Colonic mucosa (tissue), 4 donors: Measurements from ENCODE around the gene GNAL. TPM values are rescaled to one million over a fixed set of nuclear protein-coding genes. Genes with fewer than 3 reads are reported as not detected.

Source experiments
- DNase-seq: peaks from one replicate; pipeline ENCODE4 v3.0.0-alpha.2; 2020
- H3K27ac ChIP-seq: fragments of 200-600 bp; one replicate; pipeline ENCODE4 v1.8.0; 2021
- H3K27me3 ChIP-seq: fragments of 200-600 bp; one replicate; pipeline ENCODE4 v1.8.0; 2021
- H3K36me3 ChIP-seq: fragments of 200-600 bp; one replicate; pipeline ENCODE4 v1.8.0; 2021
- H3K4me1 ChIP-seq: fragments of 200-600 bp; one replicate; pipeline ENCODE4 v1.8.0; 2021; ENCODE audit warnings: mild to moderate bottlenecking
- H3K4me3 ChIP-seq: fragments of 200-600 bp; one replicate; pipeline ENCODE4 v1.8.0; 2021
- H3K9ac ChIP-seq, 2 donors: one replicate each; pipeline ENCODE4 v1.7.0; 2013; ENCODE audit warnings: control low read depth in 2 of 2, low read depth in 2 of 2, low read length in 2 of 2
- H3K9me3 ChIP-seq: fragments of 200-600 bp; one replicate; pipeline ENCODE4 v1.8.0; 2021
- intact Hi-C: fragments of 100-400 bp; cut with DNase I; formaldehyde crosslinking; loops from one replicate; pipeline ENCODE4 v1.14.1; 2022
- total RNA-seq, 2 donors: library from RNA; stranded (reverse); fragmentation: NEBNext Ultra II Directional in 1 of 2; extraction: Animal tissue kit (Norgen Biotek cat#: 25700) in 1 of 2; gene quantifications; one replicate each; pipeline ENCODE4 v1.2.1, GENCODE V29; 2021
- TF ChIP-seq, protein P1 (sequence below): fragments of 200-600 bp; IDR thresholded peaks from one replicate; pipeline ENCODE4 v1.8.0; 2022; ENCODE audit warnings: antibody characterized with exemption, mild to moderate bottlenecking
- donor health status: healthy.
- donor health status: DM: no; HTN: no; CAD: no.
- donor health status: DM: no; HTN: no; CAD: no.

GNAL gene
- total RNA-seq, 2 donors from 2014 or later = 2.0 to 2.6 TPM

DNA sequence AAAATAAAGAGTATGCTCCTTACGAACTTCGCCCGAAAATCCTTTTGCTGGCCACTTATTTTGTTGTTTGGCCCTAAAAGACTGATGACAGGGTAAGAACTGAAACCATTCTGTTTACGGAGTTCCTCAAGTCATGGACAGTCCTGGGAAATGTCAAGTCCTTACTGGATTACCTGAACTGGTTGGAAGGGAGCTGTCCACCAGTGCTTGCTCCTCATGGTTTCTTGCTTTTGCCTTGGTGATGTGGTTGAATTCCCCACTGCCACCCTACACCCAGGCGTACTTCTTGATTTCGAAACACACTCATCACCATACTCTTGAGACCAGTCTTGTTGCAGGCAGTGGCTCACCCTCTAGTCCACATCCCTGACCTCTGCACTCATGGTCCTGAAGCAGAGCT lies 113.1 kb downstream of the GNAL start:
- H3K4me1 ChIP-seq = no peaks in the 10 kb centered on the region
- no peak for DNase-seq
- no peaks in the 10 kb centered on the region for H3K36me3 ChIP-seq
- H3K9ac ChIP-seq = no peak overlapping the region
- H3K27me3 ChIP-seq = no peaks in the 10 kb centered on the region
- H3K9me3 ChIP-seq = no peaks in the 10 kb centered on the region
- H3K4me3 ChIP-seq = no peak overlapping the region
- intact Hi-C loops = no loop called here
- H3K27ac ChIP-seq = no peak overlapping the region
- TF ChIP-seq, protein P1, sequence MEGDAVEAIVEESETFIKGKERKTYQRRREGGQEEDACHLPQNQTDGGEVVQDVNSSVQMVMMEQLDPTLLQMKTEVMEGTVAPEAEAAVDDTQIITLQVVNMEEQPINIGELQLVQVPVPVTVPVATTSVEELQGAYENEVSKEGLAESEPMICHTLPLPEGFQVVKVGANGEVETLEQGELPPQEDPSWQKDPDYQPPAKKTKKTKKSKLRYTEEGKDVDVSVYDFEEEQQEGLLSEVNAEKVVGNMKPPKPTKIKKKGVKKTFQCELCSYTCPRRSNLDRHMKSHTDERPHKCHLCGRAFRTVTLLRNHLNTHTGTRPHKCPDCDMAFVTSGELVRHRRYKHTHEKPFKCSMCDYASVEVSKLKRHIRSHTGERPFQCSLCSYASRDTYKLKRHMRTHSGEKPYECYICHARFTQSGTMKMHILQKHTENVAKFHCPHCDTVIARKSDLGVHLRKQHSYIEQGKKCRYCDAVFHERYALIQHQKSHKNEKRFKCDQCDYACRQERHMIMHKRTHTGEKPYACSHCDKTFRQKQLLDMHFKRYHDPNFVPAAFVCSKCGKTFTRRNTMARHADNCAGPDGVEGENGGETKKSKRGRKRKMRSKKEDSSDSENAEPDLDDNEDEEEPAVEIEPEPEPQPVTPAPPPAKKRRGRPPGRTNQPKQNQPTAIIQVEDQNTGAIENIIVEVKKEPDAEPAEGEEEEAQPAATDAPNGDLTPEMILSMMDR = no peak

DNA sequence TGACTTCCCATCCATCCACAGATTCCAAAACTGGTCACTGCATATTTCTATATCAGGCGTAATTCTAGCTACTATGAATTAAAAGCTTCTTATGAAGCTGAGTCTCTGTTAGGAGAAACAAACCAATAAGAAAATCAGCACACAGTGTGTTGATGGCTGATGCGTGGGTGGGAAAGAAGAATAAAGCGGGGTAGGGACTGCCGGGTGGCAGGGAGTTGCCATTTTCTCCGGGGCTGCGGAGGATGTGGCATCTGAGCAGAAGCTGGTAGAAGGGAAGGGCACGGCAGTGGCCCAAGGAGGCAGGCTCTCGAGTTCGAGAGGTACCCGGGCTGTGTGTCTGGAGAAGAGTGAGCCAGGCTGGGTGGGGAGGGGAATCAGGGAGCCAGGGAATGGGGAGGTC lies 113.5 kb downstream of the GNAL start:
- no peaks in the 10 kb centered on the region for H3K4me1 ChIP-seq
- H3K27me3 ChIP-seq = no peaks in the 10 kb centered on the region
- intact Hi-C loops = no loop called here
- no peak overlapping the region for H3K9ac ChIP-seq
- TF ChIP-seq, protein P1 = no peak
- no peaks in the 10 kb centered on the region for H3K36me3 ChIP-seq
- no peak for DNase-seq
- no peaks in the 10 kb centered on the region for H3K9me3 ChIP-seq
- H3K27ac ChIP-seq = no peak overlapping the region
- H3K4me3 ChIP-seq = no peak overlapping the region

DNA sequence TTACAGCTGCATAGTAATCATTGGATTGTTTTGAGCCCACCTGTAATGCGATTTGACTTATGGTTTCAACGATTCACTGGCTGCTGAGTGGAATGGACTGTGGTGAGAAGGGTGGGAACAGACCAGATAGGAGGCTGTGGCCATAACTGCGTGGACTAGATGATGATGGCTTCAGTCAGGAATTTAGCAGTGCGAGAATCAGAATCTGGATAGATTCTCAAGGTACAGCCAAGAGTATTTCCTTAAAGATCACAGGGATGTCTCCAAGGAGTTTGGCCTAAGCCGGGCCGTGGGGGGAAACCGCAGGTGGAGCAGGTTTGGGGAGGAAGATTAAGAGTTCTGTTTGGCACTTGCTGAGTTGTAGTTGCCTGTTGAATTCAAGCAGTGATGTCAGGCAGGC lies 118.2 kb downstream of the GNAL start:
- intact Hi-C loops = no loop called here

DNA sequence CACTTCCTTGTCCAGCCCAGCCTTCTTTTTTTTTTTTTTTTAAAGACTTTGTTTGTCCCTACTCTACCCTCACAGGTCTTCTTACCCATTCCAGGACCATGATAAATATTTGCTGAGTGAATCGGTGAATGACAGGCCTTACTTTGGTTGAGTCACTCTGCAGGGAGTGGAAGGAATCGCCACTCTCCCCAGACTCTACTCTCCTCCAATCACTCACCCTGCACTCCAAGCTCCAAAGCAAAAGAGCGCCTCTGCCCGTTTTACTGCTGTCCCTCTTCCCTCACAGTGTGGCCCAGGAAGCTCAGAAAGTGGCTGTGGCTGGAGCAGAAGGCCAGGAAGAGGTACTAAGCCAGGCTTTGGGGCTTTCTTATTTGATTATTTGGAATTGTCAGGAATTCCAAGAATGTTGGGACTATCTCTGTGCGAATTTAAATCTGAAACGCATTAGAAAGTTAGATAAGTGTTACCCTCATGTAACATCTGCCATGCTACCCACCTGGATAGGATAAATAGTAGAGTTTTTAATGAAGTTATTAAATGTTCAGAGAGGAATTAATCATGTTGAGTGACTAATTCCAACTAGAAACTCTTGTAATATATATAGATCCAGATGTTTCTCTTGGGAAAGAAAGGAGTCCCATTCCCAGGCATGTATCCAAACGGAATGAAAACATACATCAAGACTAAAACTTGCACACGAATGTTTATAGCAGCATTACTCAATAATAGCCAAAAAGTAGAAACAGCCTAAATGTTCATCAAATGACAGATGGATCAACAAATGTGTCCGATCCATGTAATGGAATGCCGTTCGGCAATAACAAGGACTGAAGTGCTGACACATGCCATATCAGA lies 119.2 kb downstream of the GNAL start:
- H3K27me3 ChIP-seq = no peaks in the 10 kb centered on the region
- H3K4me3 ChIP-seq = no peak overlapping the region
- TF ChIP-seq, protein P1 = no peak
- H3K4me1 ChIP-seq = no peaks in the 10 kb centered on the region
- DNase-seq = no peak
- H3K27ac ChIP-seq = no peak overlapping the region
- H3K9me3 ChIP-seq = no peaks in the 10 kb centered on the region
- intact Hi-C loops = no loop called here
- H3K9ac ChIP-seq = no peak overlapping the region
- H3K36me3 ChIP-seq = no peaks in the 10 kb centered on the region

More for the DNA sequence above, 118.2 kb downstream of the GNAL start:
- H3K36me3 ChIP-seq = no peaks in the 10 kb centered on the region
- TF ChIP-seq, protein P1 = no peak
- no peak overlapping the region for H3K4me3 ChIP-seq
- no peak overlapping the region for H3K9ac ChIP-seq
- H3K4me1 ChIP-seq = no peaks in the 10 kb centered on the region
- DNase-seq = no peak
- no peaks in the 10 kb centered on the region for H3K27me3 ChIP-seq
- H3K9me3 ChIP-seq = no peaks in the 10 kb centered on the region
- no peak overlapping the region for H3K27ac ChIP-seq

DNA sequence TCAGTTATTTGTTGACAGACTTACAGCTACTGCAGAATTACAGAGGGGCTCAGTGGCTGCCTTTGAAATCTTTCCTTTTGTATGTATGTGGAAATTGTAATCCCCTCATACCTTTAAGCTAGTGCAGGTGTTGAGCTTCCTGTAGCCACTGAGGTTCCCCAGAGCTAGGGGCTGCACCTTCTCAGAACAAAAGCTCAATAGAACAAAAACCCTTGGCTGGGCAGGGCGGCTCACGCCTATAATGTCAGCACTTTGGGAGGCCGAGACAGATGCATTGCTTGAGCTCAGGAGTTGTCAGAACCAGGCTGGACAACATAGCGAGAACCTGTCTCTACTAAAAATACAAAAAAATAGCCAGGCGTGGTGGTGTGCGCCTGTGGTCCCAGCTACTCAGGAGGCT lies 120.8 kb downstream of the GNAL start:
- no peak overlapping the region for H3K27ac ChIP-seq
- H3K9ac ChIP-seq = no peak overlapping the region
- intact Hi-C loops = no loop called here
- no peaks in the 10 kb centered on the region for H3K9me3 ChIP-seq
- no peaks in the 10 kb centered on the region for H3K27me3 ChIP-seq
- no peaks in the 10 kb centered on the region for H3K4me1 ChIP-seq
- TF ChIP-seq, protein P1 = no peak
- no peak for DNase-seq
- no peak overlapping the region for H3K4me3 ChIP-seq
- no peaks in the 10 kb centered on the region for H3K36me3 ChIP-seq
